ENCODE results near the gene CD2AP.
"Not testable (repeated sequence)": the region's sequence is repeated elsewhere in the genome, so short reads cannot be mapped to it uniquely, and the experiment has no call there.

CD2AP gene

DNA sequence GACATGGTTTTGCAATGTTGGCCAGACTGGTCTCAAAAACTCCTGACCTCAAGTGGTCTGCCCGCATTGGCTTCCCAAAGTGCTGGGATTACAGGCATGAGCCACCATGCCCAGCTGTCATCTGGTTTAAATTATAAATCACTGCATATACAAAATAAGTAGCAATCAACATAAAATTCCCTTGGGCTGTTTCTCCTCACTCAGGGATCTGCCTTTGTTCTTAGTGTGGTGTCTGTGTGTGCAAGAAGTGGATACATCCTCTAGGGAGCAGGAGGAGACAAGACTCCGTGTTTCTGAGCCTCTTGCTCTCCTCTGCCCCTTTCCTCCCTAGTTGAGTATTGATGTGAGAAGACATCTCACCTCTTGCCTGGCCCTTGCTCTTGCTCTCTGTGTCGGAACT is 155.6 kb downstream of the CD2AP start:
- DNase-seq (ENCODE audit: low spot score), result peak; percentile 43

- no peak for DNase-seq (ENCODE audit: low spot score)
Measured at GRCh38 chr6:47634210-47635047, 156.8 kb downstream of the CD2AP start.

DNA sequence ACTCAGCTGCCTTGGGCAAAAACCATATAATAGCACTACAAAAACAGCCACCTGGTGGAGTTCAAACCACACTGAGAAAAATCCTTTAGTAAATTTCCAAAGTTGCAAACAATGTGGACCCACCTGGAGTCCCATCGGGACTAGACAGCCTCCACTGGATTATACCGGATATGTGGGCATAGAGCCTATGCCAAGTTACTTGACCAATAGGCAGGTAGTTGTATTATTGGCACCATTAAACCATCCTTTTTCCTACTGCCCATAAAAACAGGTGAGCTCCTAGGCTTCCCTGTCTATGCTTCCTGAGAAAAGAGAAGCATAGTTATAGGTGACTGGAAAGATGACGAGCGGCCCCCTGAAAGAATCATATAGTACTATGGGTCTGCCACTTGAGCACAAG is 169.1 kb downstream of the CD2AP start:
- no peak for DNase-seq (ENCODE audit: low spot score)

- DNase-seq (ENCODE audit: low spot score), result no peak
Measured at GRCh38 chr6:47647188-47647587, 169.6 kb downstream of the CD2AP start.

DNA sequence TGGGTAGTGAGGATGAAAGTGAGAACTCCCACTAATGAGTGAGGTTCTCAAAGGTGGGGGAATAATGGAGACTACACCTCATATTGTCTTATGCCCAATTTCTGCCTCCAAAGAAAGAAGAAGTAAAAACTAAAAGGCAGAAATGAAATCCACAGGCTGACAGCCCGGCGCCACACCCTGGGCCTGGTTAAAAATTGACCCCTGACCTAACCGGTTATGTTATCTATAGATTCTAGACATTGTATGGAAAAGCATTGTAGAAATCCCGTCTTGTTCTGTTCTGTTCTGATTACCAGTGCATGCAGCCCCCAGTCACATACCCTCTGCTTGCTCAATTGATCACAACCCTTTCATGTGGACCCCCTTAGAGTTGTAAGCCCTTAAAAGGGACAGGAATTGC is 170.0 kb downstream of the CD2AP start:
- DNase-seq (ENCODE audit: low spot score), result not testable (repeated sequence)

- DNase-seq (ENCODE audit: low spot score), result no peak
Measured at GRCh38 chr6:47648031-47648430, 170.4 kb downstream of the CD2AP start.

DNA sequence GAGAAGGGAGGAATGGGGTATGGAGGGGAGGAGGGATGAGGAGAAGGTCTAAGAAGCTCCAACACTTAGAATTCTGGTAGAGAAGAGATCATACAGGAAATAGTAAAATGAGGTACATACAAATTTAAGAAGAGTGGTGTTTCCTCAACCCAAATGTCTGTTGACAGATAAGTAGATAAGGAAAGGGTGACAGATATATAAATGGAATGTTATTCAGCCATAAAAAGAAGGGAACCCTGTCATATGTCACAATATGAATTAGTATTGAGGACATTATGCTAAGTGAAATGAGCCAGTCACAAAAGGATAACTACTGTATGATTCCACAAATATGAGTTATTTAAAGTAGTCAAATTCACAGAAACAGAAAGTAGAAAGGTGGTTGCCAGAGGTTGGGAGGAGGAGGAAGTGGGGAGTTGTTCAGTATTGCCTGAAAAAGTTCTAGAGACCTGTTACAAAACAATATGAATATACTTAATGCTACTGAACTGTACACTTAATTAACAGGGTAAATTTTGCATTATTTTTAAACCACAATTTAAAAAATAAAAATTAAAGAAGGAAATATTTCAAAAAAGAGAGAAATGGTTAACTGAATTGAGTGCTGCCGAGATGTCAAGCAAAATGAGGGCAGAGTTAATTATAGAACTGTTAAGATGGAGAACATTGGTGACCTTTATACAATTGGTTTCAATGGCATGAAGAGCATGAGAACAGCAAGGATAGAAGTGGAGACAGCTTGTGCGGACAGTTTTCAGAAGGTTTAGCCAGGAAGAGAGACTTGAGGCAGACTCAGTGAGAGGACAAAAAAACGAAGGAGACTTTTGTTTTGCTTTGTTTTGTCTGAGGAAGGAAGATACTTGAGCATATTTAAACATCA is 173.2 kb downstream of the CD2AP start:
- no peak for DNase-seq (ENCODE audit: low spot score)

GRCh38 chr6:47651505-47651944 is 173.9 kb downstream of the CD2AP start:
- DNase-seq (ENCODE audit: low spot score), result peak; percentile 88

DNA sequence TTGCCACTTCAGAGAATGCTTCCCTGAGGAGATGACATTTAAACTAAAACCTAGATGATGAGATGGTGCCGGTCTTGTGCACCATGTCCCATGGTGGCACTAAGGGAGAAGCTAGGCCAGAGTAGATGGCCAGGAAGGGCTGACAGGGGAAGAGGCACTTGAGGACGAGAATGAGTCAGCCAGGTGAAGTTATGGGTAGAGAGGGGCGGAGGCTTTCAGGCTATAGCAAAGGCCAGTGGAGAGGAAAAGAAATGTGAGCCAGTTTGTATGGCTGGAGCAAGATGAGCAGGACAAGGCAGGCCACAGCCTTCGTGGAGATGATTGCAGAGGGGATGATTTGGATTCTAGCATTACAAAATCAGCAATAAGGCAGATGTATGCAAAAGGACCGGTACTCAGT is 176.1 kb downstream of the CD2AP start:
- no peak for DNase-seq (ENCODE audit: low spot score)

- DNase-seq (ENCODE audit: low spot score), result peak; percentile 48
Measured at GRCh38 chr6:47654255-47654654, 176.7 kb downstream of the CD2AP start.

GRCh38 chr6:47655719-47656595 is 178.4 kb downstream of the CD2AP start:
- DNase-seq (ENCODE audit: low spot score), result peak; percentile 87

- no peak for DNase-seq (ENCODE audit: low spot score)
Measured at GRCh38 chr6:47661960-47662359, 184.4 kb downstream of the CD2AP start.

GRCh38 chr6:47663462-47664216 is 186.1 kb downstream of the CD2AP start:
- DNase-seq (ENCODE audit: low spot score), result peak; percentile 64

DNA sequence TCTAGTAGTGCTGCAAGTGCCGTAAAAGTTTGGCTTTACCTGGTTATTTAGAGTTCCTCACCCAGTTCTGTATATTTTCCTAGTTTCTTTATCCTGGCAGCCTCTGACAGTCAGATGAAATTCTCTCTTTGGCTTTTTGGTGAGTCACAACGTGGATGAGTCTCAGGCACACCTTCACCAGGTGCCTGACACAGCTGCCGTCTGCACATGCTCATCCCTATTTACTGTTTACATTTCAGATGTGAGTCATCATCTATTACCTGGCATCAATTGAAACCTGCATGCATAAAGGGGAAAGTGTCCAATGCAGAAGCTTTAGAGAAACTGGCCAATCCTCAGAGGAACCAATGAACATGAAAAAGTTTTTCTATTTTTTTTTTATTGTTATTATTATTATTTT is 187.5 kb downstream of the CD2AP start:
- peak; percentile 81 for DNase-seq (ENCODE audit: low spot score)

DNA sequence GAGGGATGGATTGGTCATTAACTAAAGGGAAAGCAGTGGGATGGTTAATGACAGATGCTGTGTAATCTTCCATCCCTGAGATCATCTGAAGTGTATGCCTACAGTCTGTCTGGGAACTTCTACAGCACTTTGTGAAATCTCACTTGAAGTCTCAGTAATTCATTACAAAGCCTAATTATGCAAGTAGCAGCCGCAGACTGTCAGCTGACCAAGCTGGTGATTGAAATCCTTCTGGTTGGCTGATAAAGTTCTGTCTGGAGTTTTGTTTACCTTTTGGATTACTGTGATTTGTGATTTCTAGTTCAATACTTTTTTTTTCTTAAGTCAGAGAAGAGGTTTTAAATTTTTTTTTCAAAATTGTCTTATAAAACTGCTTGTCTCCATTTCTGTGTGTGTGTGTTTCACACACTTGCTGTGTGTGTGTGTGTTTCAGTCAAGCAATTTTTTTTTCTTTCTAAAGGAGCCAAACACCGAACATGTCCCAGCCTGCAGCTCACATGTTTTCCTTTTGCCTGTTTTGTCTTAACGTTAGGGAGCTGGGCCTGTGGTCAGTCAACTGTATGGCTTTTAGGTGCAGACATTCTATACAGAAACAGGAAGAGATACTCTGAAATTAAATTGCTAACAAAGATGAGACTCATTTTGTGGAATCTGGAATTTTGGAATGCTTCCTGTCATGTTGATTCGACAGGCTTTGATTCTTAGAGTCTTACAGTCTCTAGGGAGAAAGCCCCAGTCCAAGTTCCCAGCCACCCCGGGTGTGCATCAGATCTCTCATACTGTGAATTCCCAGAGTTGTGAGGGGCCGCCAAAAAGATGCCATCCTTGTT is 192.3 kb downstream of the CD2AP start:
- peak; percentile 95 for DNase-seq (ENCODE audit: low spot score)

DNA sequence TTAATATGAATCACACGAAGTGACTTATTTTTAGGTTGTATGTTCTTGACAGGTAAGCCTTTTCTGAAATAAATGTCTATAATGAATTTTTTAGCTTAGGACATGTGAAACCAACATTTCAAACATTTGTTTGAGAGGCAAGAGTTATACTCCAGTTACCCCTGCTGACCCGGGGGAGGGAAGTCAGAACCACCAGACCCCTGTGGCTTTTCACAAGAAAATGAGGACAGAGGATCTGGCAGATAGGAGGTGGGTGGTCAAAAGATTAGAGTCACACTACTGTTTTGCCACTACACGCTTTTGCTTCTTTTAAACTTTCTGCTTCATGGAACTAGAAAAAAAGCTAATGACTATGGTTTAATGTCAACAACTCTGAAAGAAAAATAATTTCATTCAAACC is 193.3 kb downstream of the CD2AP start:
- DNase-seq (ENCODE audit: low spot score), result no peak

DNA sequence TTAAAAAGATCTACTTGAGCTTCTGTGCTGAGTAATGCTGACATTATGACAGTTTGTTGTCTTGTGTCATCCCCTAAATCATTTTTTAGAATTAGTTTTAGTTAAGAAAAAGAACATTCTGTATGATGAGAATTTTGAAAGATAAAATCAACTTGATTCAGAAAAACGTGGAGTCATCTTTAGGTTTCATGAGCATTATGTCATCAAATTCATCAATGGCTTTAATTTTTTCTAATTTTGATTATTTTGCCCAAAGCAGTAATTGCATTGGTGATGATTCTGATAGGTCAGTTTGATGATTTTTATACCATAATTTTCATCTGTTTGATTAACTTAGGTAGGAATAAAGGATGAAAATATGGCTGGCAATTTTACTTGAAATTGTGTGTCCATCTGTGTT is 194.2 kb downstream of the CD2AP start:
- DNase-seq (ENCODE audit: low spot score), result no peak

- peak; percentile 50 for DNase-seq (ENCODE audit: low spot score)
Measured at GRCh38 chr6:47672816-47673215, 195.2 kb downstream of the CD2AP start.

DNA sequence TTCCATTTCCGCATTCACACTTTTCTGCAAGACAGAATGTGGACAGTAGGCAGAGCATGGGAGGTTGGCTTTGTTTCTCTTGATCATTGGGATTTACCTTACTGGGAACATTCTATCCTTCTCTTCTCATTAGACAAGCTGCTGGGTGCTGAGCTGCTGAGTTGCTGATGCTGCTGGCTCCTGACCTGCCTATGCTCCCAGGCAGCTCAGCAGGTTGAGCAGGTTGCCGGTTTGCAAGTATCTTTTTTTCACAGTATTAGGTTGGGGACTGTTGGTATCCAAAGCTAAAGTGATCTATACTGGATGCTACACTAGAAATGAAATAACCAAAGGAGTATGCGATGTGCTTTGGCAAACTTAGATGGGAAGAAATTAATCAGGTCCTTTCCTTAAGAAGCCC is 197.1 kb downstream of the CD2AP start:
- DNase-seq (ENCODE audit: low spot score), result no peak

Data from kidney tubule cell (primary cell).